ENCODE results near the gene MTARC1.

The MTARC1 gene

GRCh38 chr1:220812308-220812707 is 25.6 kb downstream of the MTARC1 start:
- H3K4me3 ChIP-seq (ENCODE audit: low read depth, low read length): no peak overlapping the region
- TF ChIP-seq CTCF (IDR thresholded peaks at IDR 0.05; ENCODE audit: low read depth, low read length): no peak
- in situ Hi-C loops (cut with HindIII; ENCODE audit: low sequenced_read_pairs): no loop called here
- no peak for DNase-seq (ENCODE audit: low read depth, low spot score)

GRCh38 chr1:220813013-220813412 is 26.3 kb downstream of the MTARC1 start:
- in situ Hi-C loops (cut with HindIII; ENCODE audit: low sequenced_read_pairs): no loop called here
- no peak overlapping the region for H3K4me3 ChIP-seq (ENCODE audit: low read depth, low read length)
- TF ChIP-seq CTCF (IDR thresholded peaks at IDR 0.05; ENCODE audit: low read depth, low read length): no peak
- DNase-seq (ENCODE audit: low read depth, low spot score): no peak

- in situ Hi-C loops (cut with HindIII; ENCODE audit: low sequenced_read_pairs): no loop called here
- DNase-seq (ENCODE audit: low read depth, low spot score): no peak
- no peak overlapping the region for H3K4me3 ChIP-seq (ENCODE audit: low read depth, low read length)
- TF ChIP-seq CTCF (IDR thresholded peaks at IDR 0.05; ENCODE audit: low read depth, low read length): no peak
These were observed 28.7 kb downstream of the MTARC1 start for GRCh38 chr1:220815409-220815808.

GRCh38 chr1:220817907-220818306 is 31.2 kb downstream of the MTARC1 start:
- in situ Hi-C loops (cut with HindIII; ENCODE audit: low sequenced_read_pairs): no loop called here
- TF ChIP-seq CTCF (IDR thresholded peaks at IDR 0.05; ENCODE audit: low read depth, low read length): no peak
- no peak overlapping the region for H3K4me3 ChIP-seq (ENCODE audit: low read depth, low read length)
- DNase-seq (ENCODE audit: low read depth, low spot score): no peak

- in situ Hi-C loops (cut with HindIII; ENCODE audit: low sequenced_read_pairs): no loop called here
- no peak for TF ChIP-seq CTCF (IDR thresholded peaks at IDR 0.05; ENCODE audit: low read depth, low read length)
- peak; percentile 77 for DNase-seq (ENCODE audit: low read depth, low spot score)
- no peak overlapping the region for H3K4me3 ChIP-seq (ENCODE audit: low read depth, low read length)
These were observed 31.9 kb downstream of the MTARC1 start for GRCh38 chr1:220818421-220819173.

GRCh38 chr1:220819467-220820026 is 32.8 kb downstream of the MTARC1 start:
- no peak for DNase-seq (ENCODE audit: low read depth, low spot score)
- H3K4me3 ChIP-seq (ENCODE audit: low read depth, low read length): no peak overlapping the region
- in situ Hi-C loops (cut with HindIII; ENCODE audit: low sequenced_read_pairs): no loop called here
- no peak for TF ChIP-seq CTCF (IDR thresholded peaks at IDR 0.05; ENCODE audit: low read depth, low read length)
